Muscle layer of colon (tissue), 2 donors: ENCODE measurements around the gene HSPB2.

Experiments used
- H3K27ac ChIP-seq: one replicate; pipeline ENCODE4 v1.7.0; 2013; ENCODE audit warnings: low read depth, mild to moderate bottlenecking, low read length, moderate library complexity
- H3K27me3 ChIP-seq, 2 donors: one replicate each; pipeline ENCODE4 v1.7.0; 2013; ENCODE audit warnings: low read length in 2 of 2, mild to moderate bottlenecking in 2 of 2; ENCODE audit not compliant: insufficient read depth in 2 of 2, control insufficient read depth in 1 of 2
- H3K36me3 ChIP-seq: one replicate; pipeline ENCODE4 v1.7.0; 2013; ENCODE audit warnings: mild to moderate bottlenecking, low read length; ENCODE audit not compliant: insufficient read depth
- H3K4me1 ChIP-seq: one replicate; pipeline ENCODE4 v1.7.0; 2013; ENCODE audit warnings: mild to moderate bottlenecking, low read length; ENCODE audit not compliant: insufficient read depth
- H3K4me3 ChIP-seq, 2 donors: one replicate each; pipeline ENCODE4 v1.7.0; 2013; ENCODE audit warnings: low read length in 2 of 2, low read depth in 1 of 2, mild to moderate bottlenecking in 1 of 2, moderate library complexity in 1 of 2
- H3K9ac ChIP-seq: one replicate; pipeline ENCODE4 v1.7.0; 2013; ENCODE audit warnings: low read length
- H3K9me3 ChIP-seq: one replicate; pipeline ENCODE4 v1.7.0; 2013; ENCODE audit warnings: mild to moderate bottlenecking, low read length
- donor health status: abdominal sarcoma.
- donor health status: Adenocarcinoma of cecum.

HSPB2 gene

GRCh38 chr11:111942829-111943228 lies 30.3 kb downstream of the HSPB2 start:
- H3K36me3 ChIP-seq, result no peaks in the 10 kb centered on the region
- no peak overlapping the region for H3K9ac ChIP-seq
- H3K27ac ChIP-seq, result no peak overlapping the region
- H3K27me3 ChIP-seq, result no peaks in the 10 kb centered on the region
- H3K9me3 ChIP-seq, result no peaks in the 10 kb centered on the region
- no peak overlapping the region for H3K4me3 ChIP-seq
- H3K4me1 ChIP-seq, result peaks cover 20% of the 10 kb centered on the region

GRCh38 chr11:111944139-111944538 lies 31.6 kb downstream of the HSPB2 start:
- Histone ChIP-seq H3K36me3 (no peaks in the 10 kb centered on the region), H3K4me3 (no peak overlapping the region), H3K27me3 (no peaks in the 10 kb centered on the region), H3K4me1 (peaks cover 7% of the 10 kb centered on the region), H3K9ac (no peak overlapping the region), H3K27ac (no peak overlapping the region), H3K9me3 (no peaks in the 10 kb centered on the region)

- no peaks in the 10 kb centered on the region for H3K27me3 ChIP-seq
Observed at GRCh38 chr11:111944651-111945051, 32.1 kb downstream of the HSPB2 start.

GRCh38 chr11:111945198-111945597 lies 32.7 kb downstream of the HSPB2 start:
- H3K4me3 ChIP-seq, result no peak overlapping the region
- H3K9ac ChIP-seq, result no peak overlapping the region
- no peaks in the 10 kb centered on the region for H3K27me3 ChIP-seq
- no peaks in the 10 kb centered on the region for H3K9me3 ChIP-seq
- H3K4me1 ChIP-seq, result peaks cover 1% of the 10 kb centered on the region
- H3K36me3 ChIP-seq, result no peaks in the 10 kb centered on the region
- no peak overlapping the region for H3K27ac ChIP-seq

More at GRCh38 chr11:111944651-111945051, 32.1 kb downstream of the HSPB2 start:
- no peak overlapping the region for H3K27ac ChIP-seq
- H3K36me3 ChIP-seq, result no peaks in the 10 kb centered on the region
- no peak overlapping the region for H3K9ac ChIP-seq
- H3K9me3 ChIP-seq, result no peaks in the 10 kb centered on the region
- no peak overlapping the region for H3K4me3 ChIP-seq
- H3K4me1 ChIP-seq, result peaks cover 4% of the 10 kb centered on the region

GRCh38 chr11:111946499-111946898 lies 34.0 kb downstream of the HSPB2 start:
- Histone ChIP-seq H3K36me3 (no peaks in the 10 kb centered on the region), H3K9ac (no peak overlapping the region), H3K9me3 (no peaks in the 10 kb centered on the region), H3K4me1 (no peaks in the 10 kb centered on the region), H3K27ac (no peak overlapping the region), H3K4me3 (no peak overlapping the region), H3K27me3 (no peaks in the 10 kb centered on the region)

- H3K9ac ChIP-seq, result no peak overlapping the region
Observed at GRCh38 chr11:111947143-111947542, 34.6 kb downstream of the HSPB2 start.

GRCh38 chr11:111949519-111950426 lies 37.2 kb downstream of the HSPB2 start:
- H3K36me3 ChIP-seq, result no peaks in the 10 kb centered on the region
- no peak overlapping the region for H3K4me3 ChIP-seq
- no peak overlapping the region for H3K27ac ChIP-seq
- no peaks in the 10 kb centered on the region for H3K27me3 ChIP-seq
- no peak overlapping the region for H3K9ac ChIP-seq
- H3K4me1 ChIP-seq, result no peaks in the 10 kb centered on the region
- no peaks in the 10 kb centered on the region for H3K9me3 ChIP-seq

More at GRCh38 chr11:111947143-111947542, 34.6 kb downstream of the HSPB2 start:
- Histone ChIP-seq H3K9me3 (no peaks in the 10 kb centered on the region), H3K27ac (no peak overlapping the region), H3K36me3 (no peaks in the 10 kb centered on the region), H3K27me3 (no peaks in the 10 kb centered on the region), H3K4me3 (no peak overlapping the region), H3K4me1 (no peaks in the 10 kb centered on the region)

- H3K4me3 ChIP-seq, result no peak overlapping the region
- H3K27ac ChIP-seq, result no peak overlapping the region
- no peaks in the 10 kb centered on the region for H3K4me1 ChIP-seq
- no peaks in the 10 kb centered on the region for H3K27me3 ChIP-seq
- no peaks in the 10 kb centered on the region for H3K36me3 ChIP-seq
- no peaks in the 10 kb centered on the region for H3K9me3 ChIP-seq
- no peak overlapping the region for H3K9ac ChIP-seq
Observed at GRCh38 chr11:111951565-111951964, 39.0 kb downstream of the HSPB2 start.

GRCh38 chr11:111954154-111954553 lies 41.6 kb downstream of the HSPB2 start:
- no peaks in the 10 kb centered on the region for H3K9me3 ChIP-seq
- H3K27ac ChIP-seq, result no peak overlapping the region
- no peak overlapping the region for H3K9ac ChIP-seq
- H3K4me1 ChIP-seq, result no peaks in the 10 kb centered on the region
- no peaks in the 10 kb centered on the region for H3K36me3 ChIP-seq
- no peaks in the 10 kb centered on the region for H3K27me3 ChIP-seq
- no peak overlapping the region for H3K4me3 ChIP-seq

GRCh38 chr11:111957663-111958444 lies 45.3 kb downstream of the HSPB2 start:
- Histone ChIP-seq H3K4me1 (no peaks in the 10 kb centered on the region), H3K27me3 (no peaks in the 10 kb centered on the region), H3K36me3 (no peaks in the 10 kb centered on the region), H3K9me3 (no peaks in the 10 kb centered on the region), H3K27ac (no peak overlapping the region), H3K4me3 (no peak overlapping the region), H3K9ac (no peak overlapping the region)

GRCh38 chr11:111960916-111961315 lies 48.4 kb downstream of the HSPB2 start:
- Histone ChIP-seq H3K9me3 (no peaks in the 10 kb centered on the region), H3K9ac (no peak overlapping the region), H3K27me3 (no peaks in the 10 kb centered on the region), H3K4me3 (no peak overlapping the region), H3K4me1 (no peaks in the 10 kb centered on the region), H3K36me3 (no peaks in the 10 kb centered on the region), H3K27ac (no peak overlapping the region)
